DND-41 (cell line): ENCODE data around the gene SLC8B1.

Source experiments
- CTCF ChIP-seq: IDR thresholded peaks from 2 replicates; pipeline ENCODE4 v1.5.1; 2012; ENCODE audit warnings: borderline replicate concordance, low read length, moderate library complexity, mild to moderate bottlenecking; ENCODE audit not compliant: poor library complexity, severe bottlenecking; ENCODE audit errors: extremely low read depth
- EZH2 ChIP-seq: IDR thresholded peaks from 3 replicates; pipeline ENCODE4 v1.6.1; 2012; ENCODE audit warnings: borderline replicate concordance, low read depth, mild to moderate bottlenecking, moderate library complexity, low read length, inconsistent platforms; ENCODE audit not compliant: severe bottlenecking

- TF ChIP-seq CTCF (no peak), EZH2 (no peak)
These were observed 17.8 kb downstream of the SLC8B1 start for GRCh38 chr12:113317122-113317521.
